HG03457 (cell line): ENCODE data around the gene PSMC4.

Experiments used
- ATAC-seq: cut with Tn5 transposase; IDR thresholded peaks from one replicate; pipeline ENCODE4 v1.9.1; 2021; ENCODE audit warnings: moderate number of reproducible peaks; ENCODE audit not compliant: unreplicated experiment

Gene PSMC4

GRCh38 chr19:39970675-39971379 is at the start of gene PSMC4:
TSS of gene PSMC4 (plus strand) at chr19:39971165. CDS start at chr19:39971203, 38 bp downstream.
- ATAC-seq = peak; percentile 88

DNA sequence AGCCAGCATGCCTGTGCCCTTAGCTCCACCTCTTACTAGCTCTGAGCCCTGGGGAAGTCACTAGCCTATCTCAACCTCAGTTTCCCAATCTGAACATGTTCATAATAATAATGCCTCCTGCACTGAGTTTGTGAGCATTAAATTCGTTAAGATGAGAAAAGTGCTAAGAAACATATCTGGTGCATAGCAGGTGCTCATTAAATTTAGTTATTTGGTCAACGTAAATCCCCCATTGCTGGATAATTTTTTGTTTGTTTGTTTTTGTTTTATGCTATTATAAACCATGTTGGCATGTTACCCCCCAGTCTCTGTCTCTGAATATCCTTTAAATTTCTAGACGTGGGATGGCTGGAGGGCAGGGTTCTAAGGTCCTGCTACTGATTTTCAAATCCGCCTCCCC is 47.1 kb upstream of the PSMC4 start:
- ATAC-seq = no peak

- no peak for ATAC-seq
These were observed 46.6 kb upstream of the PSMC4 start for GRCh38 chr19:39924389-39924788.

GRCh38 chr19:39924952-39925351 is 46.0 kb upstream of the PSMC4 start:
- ATAC-seq = no peak

GRCh38 chr19:39926170-39926760 is 44.7 kb upstream of the PSMC4 start:
- ATAC-seq = no peak

DNA sequence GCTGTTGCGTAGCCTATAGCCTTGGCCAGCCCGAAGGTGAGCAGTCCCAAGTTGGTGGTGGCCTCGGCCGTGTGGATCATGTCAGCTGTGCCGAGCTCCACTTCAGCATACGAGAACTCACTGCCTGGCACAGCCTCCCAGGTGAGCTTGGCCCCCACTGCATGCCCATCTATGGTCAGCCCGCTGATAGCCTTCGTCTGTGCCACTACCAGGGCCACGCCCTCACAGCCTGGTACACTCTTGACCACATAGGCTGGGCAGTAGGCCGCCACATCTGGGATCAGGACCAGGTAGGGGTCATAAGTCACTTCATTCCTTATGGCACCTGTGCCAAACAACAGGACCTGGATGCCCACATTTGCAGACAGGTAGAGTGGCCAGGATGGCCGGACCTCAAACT is 43.9 kb upstream of the PSMC4 start:
- ATAC-seq = no peak

DNA sequence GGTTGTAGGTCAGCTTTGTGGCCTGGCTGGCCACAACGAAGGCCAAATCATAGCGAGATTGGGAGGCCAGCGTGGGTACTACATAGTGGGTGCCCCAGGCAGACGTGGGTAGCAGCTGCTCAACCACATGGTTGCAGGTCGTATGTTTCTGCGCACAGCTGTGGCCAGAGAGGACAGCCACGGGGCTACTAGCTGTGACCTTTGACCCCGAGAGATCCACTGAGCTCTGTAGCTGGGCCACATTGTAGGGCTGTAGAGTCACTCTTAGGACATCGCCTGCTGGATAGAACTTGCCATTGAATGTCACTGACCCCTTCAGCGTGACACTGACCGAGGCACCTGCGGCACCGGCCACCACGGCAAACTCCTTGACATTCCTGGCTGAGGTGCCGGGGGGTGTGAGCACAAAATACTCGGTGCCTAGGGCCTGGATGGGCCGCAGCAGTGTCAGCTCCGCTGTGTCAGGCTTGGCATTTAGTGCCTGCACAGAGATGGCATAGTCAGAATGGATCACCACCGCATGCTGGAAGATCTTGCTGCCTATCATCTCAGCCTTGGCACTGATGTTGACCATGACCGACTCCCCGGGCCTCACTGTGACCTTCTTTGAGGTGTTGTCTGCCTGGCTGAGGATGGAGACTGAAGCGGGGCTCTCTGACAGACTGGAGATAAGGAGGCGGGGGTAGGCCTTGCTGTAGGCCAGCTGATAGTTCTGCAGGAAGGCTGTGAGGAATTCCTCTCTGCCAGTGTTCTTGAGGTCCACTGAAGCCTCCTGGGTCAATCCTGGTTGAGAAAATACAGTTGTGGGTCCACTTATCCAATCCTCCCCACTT is 43.2 kb upstream of the PSMC4 start:
- ATAC-seq = no peak

DNA sequence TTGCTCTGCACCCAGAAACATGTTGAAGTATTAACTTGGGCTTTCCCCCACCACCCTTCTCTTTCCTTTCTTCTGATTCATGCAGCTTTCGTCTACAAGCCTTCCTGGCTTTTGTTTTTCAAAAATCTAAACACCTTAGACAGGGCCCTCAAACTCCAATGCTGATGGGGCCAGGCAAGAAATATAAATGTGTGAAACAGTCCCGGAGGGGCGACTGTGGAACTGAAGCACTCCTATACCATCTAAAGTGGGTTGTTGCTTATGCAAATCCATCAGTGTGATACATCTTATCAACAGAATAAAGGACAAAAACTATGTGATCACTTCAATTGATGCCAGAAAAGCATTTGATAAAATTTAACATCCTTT is 42.6 kb upstream of the PSMC4 start:
- no peak for ATAC-seq

GRCh38 chr19:39929750-39930149 is 41.2 kb upstream of the PSMC4 start:
- no peak for ATAC-seq

GRCh38 chr19:39934584-39935363 is 36.2 kb upstream of the PSMC4 start, which contains the start of gene FCGBP:
TSS of gene FCGBP (minus strand) at chr19:39934634.
- ATAC-seq = no peak

GRCh38 chr19:39935364-39935661 is 35.7 kb upstream of the PSMC4 start:
- no peak for ATAC-seq

- ATAC-seq = no peak
These were observed 34.9 kb upstream of the PSMC4 start for GRCh38 chr19:39936020-39936419.

- ATAC-seq = no peak
These were observed 34.3 kb upstream of the PSMC4 start for GRCh38 chr19:39936622-39937021.

- no peak for ATAC-seq
These were observed 33.8 kb upstream of the PSMC4 start for GRCh38 chr19:39937094-39937720.

DNA sequence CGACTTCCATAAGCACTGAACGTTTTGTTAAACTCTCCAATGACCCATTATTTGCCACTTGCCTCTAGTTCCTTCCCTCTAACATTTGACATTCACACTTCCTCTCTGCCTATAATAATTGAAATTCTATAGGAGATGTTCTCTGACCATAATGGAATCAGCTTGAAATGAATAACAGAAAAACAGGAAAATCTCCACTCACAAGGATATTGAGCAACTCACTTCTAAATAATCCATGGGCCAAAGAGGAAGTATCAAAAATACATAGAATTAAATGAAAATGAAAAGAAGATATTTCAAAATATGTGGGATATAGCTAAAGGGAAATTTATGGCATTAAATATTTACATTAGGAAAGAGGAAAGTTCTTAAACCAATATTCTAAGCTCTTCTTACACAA is 33.2 kb upstream of the PSMC4 start:
- no peak for ATAC-seq

DNA sequence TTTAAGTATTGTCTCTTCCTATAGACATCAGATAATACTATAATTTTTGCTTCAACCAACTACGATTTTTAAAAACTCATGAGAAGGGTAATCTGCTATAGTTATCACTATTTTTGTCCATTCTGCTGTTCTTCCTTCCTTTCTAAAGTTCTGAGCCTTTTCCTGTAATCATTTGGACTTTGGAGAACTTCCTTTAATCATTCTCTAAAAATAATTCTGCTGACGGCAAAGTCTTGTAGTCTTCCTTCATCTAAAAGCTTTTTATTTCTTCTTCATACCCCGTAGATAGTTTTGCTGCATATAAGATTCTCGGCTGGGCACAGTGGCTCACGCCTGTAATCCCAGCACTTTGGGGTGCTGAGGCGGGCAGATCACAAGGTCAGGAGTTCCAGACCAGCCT is 31.4 kb upstream of the PSMC4 start:
- no peak for ATAC-seq

DNA sequence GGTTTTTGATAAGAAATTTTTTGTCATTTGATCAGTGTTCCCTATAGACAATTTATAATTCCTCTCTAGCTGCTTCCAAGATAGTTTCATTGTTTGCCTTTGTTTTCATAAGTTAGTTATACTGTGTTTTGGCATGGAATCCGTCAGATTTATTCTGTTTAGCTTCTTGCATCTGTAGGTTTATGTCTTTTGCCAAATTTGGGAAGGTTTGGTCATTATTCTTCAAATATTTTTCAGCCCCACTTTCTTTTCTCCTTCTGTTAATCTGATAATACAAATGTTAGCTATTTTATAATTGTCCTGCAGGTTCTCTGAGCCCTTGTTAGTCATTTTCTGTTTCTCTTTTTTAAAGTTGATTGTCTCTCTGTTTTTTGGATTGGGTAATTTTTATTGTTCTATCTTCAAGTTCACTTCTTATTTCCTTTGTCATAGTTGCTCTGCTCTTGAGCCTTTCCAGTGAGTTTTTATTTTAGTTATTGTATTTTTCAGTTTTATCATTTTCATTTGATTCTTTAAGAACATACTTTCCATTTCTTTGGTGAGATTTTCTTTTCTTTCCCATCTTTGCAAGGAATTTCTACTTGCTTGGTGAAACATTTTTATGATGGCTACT is 30.6 kb upstream of the PSMC4 start:
- no peak for ATAC-seq

DNA sequence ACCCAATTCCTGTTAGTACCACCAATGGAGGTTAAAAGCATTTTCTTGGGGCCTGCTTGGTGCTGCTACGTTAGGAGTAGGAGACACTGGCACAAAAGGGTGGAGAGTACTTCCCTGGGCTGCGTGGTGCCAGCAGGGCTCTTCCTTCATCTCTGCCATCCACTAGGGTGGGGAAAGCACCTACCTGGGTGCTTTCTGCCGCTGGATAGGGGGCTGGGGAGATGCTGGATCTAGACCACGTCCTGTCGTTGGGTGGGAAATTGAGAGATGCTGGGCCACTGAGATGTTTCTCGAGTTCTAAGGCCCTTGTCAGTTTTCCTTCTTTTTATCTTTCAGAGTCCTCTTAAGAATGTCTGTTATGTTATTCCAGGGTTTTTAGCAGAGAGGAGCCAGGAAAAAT is 29.8 kb upstream of the PSMC4 start:
- no peak for ATAC-seq

DNA sequence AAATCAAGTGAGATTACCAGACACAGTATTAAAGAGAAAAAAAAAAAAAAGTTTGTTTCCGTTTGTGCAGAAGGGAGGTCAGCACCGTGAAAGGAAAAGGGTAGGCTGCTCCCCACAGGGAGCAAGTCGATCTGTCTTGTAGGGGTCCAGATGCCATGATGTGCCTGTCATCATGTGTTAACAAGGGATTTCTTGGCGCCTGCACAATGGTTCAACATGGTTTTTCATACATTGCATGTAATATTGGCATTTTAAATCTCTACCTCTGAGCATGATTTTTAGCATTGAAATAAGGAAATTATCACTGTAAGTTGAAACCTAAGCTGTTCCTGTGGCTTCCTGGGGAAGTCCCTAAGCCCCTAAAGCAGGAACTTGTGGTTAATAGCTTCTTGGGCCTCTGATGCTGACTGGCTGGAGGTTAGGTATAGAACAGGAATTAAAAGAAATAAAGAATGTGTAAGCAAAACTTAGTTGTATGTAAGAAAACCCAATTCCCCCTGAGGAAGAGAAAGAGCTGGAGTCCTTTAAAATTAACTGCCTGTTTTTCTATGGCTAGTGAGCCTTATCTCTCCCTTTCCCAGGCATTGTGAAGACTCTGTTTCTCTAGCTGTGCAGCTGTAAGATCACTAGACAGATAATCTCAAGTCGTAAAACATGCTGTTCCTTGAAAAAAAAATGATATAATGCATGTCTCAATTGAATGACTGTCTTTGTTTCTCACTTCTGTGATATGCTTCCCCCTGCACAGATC is 29.2 kb upstream of the PSMC4 start:
- no peak for ATAC-seq

DNA sequence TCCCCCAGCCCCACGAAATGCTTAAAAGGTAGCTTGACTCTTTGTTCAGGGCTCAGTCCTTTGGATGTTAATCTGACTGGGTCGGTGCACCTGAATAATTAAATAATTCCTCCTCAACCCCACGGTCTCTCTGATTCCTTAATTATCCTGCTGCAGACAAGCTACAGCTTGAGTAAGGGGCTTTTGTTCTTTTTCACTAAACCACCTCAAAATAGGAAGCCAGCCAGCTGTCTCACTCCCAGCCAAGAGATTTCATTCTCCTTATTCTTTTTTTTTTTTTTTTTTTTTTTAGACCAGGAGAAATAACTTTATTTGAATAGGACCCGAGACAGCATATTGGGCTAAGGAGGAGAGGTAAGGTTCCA is 28.6 kb upstream of the PSMC4 start:
- no peak for ATAC-seq
